ENCODE data around the gene ACP4. TPM values are rescaled to one million over a fixed set of nuclear protein-coding genes. Genes with fewer than 3 reads are reported as not detected.

ACP4 gene
- total RNA-seq, 1 donor from 2014 or later: not detected

DNA sequence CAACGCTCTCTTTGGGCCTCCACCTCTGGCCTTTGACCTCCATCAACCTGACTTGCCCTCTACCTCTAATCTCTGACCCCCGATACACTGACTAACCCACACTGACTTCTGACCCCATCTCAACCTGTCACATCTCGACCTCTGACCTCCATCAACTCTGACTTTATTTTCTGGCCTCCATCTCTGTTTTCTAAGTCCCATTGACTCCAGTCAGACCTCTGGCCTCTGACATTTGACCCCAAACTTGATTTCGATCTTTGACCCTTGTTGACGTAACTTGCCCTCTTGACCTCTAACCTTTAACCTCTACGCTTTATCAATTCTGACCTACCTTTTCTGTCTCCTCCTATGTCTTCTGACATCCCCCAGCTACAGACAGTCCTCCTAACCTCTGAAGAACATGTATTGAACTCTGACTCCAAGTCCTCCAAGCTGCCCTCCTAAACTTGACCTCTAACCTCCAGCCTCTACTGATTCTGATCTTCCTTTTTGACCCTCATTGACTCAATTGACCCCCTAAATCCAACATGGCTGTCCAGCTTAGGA lies 780 bp downstream of the ACP4 start:
- Mint-ChIP-seq H3K36me3 (ENCODE audit: low read depth) (peaks cover 4% of the 10 kb centered on the region), H3K4me3 (no peak overlapping the region), H3K9me3 (no peaks in the 10 kb centered on the region), H3K27me3 (no peaks in the 10 kb centered on the region), H3K4me1 (peaks cover 9% of the 10 kb centered on the region), H3K27ac (no peak overlapping the region)
- DNase-seq (no peak), ATAC-seq (ENCODE audit: low read depth) (no peak)
- intact Hi-C loops (cut with micrococcal nuclease): no loop called here
- POLR2A ChIA-PET: no interaction called here
- TF ChIP-seq, protein P1, sequence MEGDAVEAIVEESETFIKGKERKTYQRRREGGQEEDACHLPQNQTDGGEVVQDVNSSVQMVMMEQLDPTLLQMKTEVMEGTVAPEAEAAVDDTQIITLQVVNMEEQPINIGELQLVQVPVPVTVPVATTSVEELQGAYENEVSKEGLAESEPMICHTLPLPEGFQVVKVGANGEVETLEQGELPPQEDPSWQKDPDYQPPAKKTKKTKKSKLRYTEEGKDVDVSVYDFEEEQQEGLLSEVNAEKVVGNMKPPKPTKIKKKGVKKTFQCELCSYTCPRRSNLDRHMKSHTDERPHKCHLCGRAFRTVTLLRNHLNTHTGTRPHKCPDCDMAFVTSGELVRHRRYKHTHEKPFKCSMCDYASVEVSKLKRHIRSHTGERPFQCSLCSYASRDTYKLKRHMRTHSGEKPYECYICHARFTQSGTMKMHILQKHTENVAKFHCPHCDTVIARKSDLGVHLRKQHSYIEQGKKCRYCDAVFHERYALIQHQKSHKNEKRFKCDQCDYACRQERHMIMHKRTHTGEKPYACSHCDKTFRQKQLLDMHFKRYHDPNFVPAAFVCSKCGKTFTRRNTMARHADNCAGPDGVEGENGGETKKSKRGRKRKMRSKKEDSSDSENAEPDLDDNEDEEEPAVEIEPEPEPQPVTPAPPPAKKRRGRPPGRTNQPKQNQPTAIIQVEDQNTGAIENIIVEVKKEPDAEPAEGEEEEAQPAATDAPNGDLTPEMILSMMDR (IDR thresholded peaks at IDR 0.05): no peak
- CTCF ChIA-PET: no interaction called here

DNA sequence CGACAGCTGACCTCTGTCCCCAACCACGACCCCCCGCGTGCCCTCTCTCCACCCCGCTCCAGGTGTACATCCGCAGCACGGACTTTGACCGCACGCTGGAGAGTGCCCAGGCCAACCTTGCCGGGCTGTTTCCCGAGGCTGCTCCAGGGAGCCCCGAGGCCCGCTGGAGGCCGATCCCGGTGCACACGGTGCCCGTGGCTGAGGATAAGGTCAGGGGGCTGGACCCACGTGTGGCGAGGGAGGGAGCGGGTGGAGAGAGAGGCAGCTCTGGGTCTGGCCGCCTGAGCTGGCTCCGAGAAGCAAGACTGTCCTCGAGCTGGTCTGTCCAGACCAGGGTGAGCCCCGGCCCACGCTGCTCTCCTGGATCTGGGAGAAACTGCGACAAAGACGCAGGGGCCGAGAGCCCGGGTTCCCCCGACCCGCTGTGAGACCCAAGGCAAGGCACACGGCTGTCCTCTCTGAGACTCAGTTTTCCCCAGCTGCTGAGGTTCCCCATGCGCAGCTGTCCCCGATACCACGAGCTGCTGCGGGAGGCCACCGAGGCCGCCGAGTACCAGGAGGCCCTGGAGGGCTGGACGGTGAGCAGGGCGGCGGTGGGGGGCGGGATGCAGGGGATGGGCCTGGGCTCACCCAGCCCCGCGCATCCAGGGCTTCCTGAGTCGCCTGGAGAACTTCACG lies 1.5 kb downstream of the ACP4 start:
- H3K4me1 Mint-ChIP-seq: peaks cover 9% of the 10 kb centered on the region
- no peak for DNase-seq
- peaks cover 4% of the 10 kb centered on the region for H3K36me3 Mint-ChIP-seq (ENCODE audit: low read depth)
- no peak overlapping the region for H3K4me3 Mint-ChIP-seq
- ChIA-PET POLR2A (interaction anchor here (0.6 kb wide), 1 partner anchor 122 kb away, joined by 3 read pairs; no protein-coding TSS in a partner anchor), CTCF (interaction anchor here (2.4 kb wide), 1 partner anchor 130 kb away, joined by 6 read pairs; no protein-coding TSS in a partner anchor)
- TF ChIP-seq, protein P1 (IDR thresholded peaks at IDR 0.05): no peak
- intact Hi-C loops (cut with micrococcal nuclease): no loop called here
- no peaks in the 10 kb centered on the region for H3K27me3 Mint-ChIP-seq
- ATAC-seq (ENCODE audit: low read depth): no peak
- no peaks in the 10 kb centered on the region for H3K9me3 Mint-ChIP-seq
- H3K27ac Mint-ChIP-seq: no peak overlapping the region

DNA sequence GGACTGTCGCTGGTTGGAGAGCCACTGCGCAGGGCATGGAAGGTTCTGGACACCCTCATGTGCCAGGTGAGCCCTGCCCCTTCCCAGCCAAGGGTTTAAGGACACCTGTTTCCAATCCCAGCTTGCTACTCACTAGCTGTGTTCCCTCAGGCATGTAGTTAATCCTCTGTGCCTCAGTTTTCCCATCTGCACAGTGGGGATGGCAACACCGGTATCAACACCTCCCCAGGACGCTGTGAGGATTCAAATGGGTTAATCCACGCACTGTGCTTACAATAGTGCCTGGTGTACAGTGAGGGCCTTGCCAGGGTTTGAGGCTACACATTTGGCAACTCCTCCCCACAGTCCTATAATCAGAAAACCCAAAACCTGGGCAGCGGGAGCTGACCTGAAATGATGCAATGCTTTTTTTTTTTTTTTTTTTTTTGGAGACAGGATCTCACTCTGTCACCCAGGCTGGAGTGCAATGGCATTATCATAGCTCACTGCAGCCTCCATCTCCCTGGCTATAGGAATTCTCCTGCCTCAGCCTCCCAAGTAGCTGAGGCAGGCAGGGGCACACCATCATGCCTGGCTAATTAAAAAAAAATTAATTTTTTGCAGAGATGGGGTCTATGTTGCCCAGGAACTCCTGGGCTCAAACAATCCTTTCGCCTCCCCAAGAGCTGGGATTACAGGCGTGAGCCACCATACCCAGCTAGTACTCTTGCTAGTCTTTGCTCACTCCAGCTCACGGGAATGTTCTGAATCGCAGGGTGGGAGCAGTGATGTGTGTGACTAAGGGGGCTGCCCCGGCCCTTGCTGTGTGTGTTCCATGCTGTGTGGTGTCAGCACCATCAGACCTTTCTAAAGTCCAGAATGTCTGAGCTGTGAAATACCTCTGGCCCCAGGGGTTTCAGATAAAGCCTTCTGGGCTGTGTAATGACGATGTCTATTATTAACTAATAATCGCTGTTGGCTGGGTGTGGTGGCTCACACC lies 2.3 kb downstream of the ACP4 start:
- no peak for DNase-seq
- Mint-ChIP-seq H3K4me3 (no peak overlapping the region), H3K27ac (no peak overlapping the region), H3K9me3 (no peaks in the 10 kb centered on the region), H3K27me3 (no peaks in the 10 kb centered on the region), H3K4me1 (peaks cover 9% of the 10 kb centered on the region), H3K36me3 (ENCODE audit: low read depth) (peaks cover 10% of the 10 kb centered on the region)
- intact Hi-C loops (cut with micrococcal nuclease): no loop called here
- POLR2A ChIA-PET: interaction anchor here (0.6 kb wide), 2 partner anchors 123 to 422 kb away, joined by 3 read pairs; no protein-coding TSS in a partner anchor
- TF ChIP-seq, protein P1 (IDR thresholded peaks at IDR 0.05): no peak
- CTCF ChIA-PET: interaction anchor here (2.4 kb wide), 1 partner anchor 129 kb away, joined by 6 read pairs; no protein-coding TSS in a partner anchor
- ATAC-seq (ENCODE audit: low read depth): no peak

DNA sequence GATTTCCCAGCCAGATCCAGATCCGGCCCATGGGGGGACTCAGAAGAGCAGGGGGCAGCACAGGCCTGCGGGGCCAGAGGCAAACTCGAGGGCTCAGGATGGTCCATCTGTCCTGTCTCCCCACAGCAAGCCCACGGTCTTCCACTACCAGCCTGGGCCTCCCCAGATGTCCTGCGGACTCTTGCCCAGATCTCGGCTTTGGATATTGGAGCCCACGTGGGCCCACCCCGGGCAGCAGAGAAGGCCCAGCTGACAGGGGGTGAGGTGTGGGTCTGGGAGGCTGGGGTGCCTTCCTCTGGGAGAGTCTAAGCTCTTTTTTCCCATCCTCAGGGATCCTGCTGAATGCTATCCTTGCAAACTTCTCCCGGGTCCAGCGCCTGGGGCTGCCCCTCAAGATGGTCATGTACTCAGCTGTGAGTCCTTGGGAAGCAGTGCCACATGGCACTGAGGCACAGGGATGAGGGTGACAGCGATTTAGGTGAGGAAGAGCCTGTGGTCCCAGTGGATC lies 3.4 kb downstream of the ACP4 start:
- TF ChIP-seq, protein P1 (IDR thresholded peaks at IDR 0.05): no peak
- no peak overlapping the region for H3K27ac Mint-ChIP-seq
- no peaks in the 10 kb centered on the region for H3K27me3 Mint-ChIP-seq
- ChIA-PET CTCF (interaction anchor here (2.4 kb wide), 1 partner anchor 128 kb away, joined by 6 read pairs; no protein-coding TSS in a partner anchor), POLR2A (interaction anchor here (0.6 to 3.4 kb wide), 2 partner anchors 11 to 439 kb away, joined by 4 to 14 read pairs; no protein-coding TSS in a partner anchor)
- intact Hi-C loops (cut with micrococcal nuclease): loop anchor here (1.0 kb wide), 1 partner anchor 129 kb away; no protein-coding TSS in a partner anchor
- DNase-seq (no peak), ATAC-seq (ENCODE audit: low read depth) (no peak)
- H3K4me1 Mint-ChIP-seq: peaks cover 9% of the 10 kb centered on the region
- no peak overlapping the region for H3K4me3 Mint-ChIP-seq
- H3K9me3 Mint-ChIP-seq: no peaks in the 10 kb centered on the region
- H3K36me3 Mint-ChIP-seq (ENCODE audit: low read depth): peaks cover 20% of the 10 kb centered on the region

All from activated B cell treated with CpG ODN at 0.5 μM for 24 hours (primary cell).